GM18870 (cell line): Measurements from ENCODE around the gene TP53BP1.
"Not testable (repeated sequence)": the region's sequence is repeated elsewhere in the genome, so short reads cannot be mapped to it uniquely, and the experiment has no call there.

Experiments used
- ATAC-seq: cut with Tn5 transposase; IDR thresholded peaks from one replicate; pipeline ENCODE4 v1.9.1; 2021; ENCODE audit warnings: moderate library complexity; ENCODE audit not compliant: unreplicated experiment

TP53BP1 gene, protein sequence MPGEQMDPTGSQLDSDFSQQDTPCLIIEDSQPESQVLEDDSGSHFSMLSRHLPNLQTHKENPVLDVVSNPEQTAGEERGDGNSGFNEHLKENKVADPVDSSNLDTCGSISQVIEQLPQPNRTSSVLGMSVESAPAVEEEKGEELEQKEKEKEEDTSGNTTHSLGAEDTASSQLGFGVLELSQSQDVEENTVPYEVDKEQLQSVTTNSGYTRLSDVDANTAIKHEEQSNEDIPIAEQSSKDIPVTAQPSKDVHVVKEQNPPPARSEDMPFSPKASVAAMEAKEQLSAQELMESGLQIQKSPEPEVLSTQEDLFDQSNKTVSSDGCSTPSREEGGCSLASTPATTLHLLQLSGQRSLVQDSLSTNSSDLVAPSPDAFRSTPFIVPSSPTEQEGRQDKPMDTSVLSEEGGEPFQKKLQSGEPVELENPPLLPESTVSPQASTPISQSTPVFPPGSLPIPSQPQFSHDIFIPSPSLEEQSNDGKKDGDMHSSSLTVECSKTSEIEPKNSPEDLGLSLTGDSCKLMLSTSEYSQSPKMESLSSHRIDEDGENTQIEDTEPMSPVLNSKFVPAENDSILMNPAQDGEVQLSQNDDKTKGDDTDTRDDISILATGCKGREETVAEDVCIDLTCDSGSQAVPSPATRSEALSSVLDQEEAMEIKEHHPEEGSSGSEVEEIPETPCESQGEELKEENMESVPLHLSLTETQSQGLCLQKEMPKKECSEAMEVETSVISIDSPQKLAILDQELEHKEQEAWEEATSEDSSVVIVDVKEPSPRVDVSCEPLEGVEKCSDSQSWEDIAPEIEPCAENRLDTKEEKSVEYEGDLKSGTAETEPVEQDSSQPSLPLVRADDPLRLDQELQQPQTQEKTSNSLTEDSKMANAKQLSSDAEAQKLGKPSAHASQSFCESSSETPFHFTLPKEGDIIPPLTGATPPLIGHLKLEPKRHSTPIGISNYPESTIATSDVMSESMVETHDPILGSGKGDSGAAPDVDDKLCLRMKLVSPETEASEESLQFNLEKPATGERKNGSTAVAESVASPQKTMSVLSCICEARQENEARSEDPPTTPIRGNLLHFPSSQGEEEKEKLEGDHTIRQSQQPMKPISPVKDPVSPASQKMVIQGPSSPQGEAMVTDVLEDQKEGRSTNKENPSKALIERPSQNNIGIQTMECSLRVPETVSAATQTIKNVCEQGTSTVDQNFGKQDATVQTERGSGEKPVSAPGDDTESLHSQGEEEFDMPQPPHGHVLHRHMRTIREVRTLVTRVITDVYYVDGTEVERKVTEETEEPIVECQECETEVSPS (N-terminal part only)

GRCh38 chr15:43492673-43493601 is at the start of gene TP53BP1:
TP53BP1 (minus strand) TSS chr15:43493156; CDS start chr15:43493043, 113 bp downstream.
- peak; percentile 95 for ATAC-seq

DNA sequence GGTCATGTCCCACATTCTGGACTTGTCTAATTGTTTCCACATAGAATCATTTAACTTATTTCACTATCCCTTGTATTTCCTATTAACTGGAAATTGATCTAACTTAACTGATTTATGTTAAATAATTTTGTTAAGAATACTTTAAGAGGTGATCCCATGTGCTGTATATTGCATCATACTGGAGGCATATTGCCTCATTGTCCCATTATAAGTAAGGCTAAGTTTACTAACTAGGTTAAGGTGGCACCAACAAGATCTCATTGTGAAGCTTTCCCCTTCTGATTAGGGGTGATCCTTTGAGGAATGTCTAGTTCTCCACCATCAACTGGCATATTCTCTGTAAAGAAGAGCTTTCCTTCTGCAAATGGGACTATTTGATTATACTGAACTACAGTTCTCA is 48.8 kb upstream of the TP53BP1 start:
- no peak for ATAC-seq

- no peak for ATAC-seq
Observed at GRCh38 chr15:43538091-43538490, 45.1 kb upstream of the TP53BP1 start.

GRCh38 chr15:43534897-43535296 is 41.9 kb upstream of the TP53BP1 start:
- no peak for ATAC-seq

- not testable (repeated sequence) for ATAC-seq
Observed at GRCh38 chr15:43532826-43533225, 39.9 kb upstream of the TP53BP1 start.

DNA sequence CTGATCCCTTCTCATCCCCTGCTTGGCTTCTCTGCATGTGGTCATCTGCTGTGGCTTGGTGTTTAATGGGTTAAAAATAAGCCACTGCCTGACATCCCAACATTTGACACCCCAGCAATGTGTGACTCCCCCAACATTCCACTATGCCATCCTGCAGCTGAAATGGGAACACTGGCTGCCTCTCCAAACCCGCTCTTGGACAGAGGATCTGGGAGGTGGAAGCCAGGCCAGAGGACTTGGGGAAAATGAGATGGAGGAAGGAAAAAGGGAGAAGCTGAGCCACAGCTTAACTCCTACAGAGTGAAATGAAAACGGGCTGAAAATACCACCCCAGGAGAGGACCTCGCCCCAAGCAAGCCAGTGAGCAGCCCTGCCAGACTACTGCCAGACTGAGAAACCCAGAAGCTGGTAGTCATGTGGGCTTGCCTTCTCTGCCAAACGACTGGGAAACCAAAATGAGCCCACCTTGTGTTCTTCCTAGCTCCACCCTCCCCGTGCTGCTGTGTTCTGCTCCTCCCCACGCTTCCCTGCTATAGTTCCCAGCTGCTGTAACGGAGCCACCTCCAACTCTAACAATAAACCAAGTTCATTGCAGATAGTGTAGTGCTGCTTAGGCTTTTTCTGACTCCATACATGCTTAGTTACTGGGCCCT is 38.2 kb upstream of the TP53BP1 start:
- no peak for ATAC-seq

DNA sequence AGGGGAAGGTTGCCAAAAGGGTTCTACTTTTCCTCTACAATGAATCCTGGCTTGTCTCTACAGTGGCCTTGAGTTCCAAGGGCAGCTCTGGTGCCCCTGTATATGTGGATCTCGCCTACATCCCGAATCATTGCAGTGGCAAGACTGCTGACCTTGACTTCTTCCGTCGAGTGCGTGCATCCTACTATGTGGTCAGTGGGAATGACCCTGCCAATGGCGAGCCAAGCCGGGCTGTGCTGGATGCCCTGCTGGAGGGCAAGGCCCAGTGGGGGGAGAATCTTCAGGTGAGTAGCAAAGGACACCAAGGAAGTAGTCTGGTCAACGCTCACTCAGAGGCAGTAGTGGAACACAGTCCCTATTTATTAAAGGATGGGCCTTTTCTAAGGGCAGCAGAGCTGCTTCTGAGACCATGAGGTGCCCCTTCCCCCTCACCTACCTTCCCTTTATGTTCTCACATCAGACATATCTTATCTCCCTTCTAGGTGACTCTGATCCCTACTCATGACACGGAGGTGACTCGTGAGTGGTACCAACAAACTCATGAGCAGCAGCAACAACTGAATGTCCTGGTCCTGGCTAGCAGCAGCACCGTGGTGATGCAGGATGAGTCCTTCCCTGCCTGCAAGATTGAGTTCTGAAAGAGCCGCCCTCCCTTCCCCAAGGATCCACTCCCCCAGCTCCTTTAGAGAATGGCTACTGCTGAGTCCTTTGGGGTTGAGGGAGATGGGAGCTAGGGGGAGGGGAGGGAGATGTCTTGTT is 36.8 kb upstream of the TP53BP1 start:
- ATAC-seq, result no peak

DNA sequence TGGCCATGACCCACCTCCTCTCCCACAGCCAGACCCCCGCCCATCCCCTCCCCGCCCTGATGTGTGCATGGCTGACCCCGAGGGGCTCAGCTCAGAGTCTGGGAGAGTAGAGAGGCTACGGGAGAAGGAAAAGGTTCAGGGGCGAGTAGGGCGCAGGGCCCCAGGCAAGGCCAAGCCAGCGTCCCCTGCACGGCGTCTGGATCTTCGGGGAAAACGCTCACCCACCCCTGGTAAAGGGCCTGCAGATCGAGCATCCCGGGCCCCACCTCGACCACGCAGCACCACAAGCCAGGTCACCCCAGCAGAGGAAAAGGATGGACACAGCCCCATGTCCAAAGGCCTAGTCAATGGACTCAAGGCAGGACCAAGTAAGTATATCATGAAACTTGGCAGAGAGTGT is 36.2 kb upstream of the TP53BP1 start:
- no peak for ATAC-seq

- no peak for ATAC-seq
Observed at GRCh38 chr15:43528542-43529007, 35.6 kb upstream of the TP53BP1 start.

- ATAC-seq, result no peak
Observed at GRCh38 chr15:43527802-43528541, 35.0 kb upstream of the TP53BP1 start.

- no peak for ATAC-seq
Observed at GRCh38 chr15:43527016-43527801, 34.3 kb upstream of the TP53BP1 start.

DNA sequence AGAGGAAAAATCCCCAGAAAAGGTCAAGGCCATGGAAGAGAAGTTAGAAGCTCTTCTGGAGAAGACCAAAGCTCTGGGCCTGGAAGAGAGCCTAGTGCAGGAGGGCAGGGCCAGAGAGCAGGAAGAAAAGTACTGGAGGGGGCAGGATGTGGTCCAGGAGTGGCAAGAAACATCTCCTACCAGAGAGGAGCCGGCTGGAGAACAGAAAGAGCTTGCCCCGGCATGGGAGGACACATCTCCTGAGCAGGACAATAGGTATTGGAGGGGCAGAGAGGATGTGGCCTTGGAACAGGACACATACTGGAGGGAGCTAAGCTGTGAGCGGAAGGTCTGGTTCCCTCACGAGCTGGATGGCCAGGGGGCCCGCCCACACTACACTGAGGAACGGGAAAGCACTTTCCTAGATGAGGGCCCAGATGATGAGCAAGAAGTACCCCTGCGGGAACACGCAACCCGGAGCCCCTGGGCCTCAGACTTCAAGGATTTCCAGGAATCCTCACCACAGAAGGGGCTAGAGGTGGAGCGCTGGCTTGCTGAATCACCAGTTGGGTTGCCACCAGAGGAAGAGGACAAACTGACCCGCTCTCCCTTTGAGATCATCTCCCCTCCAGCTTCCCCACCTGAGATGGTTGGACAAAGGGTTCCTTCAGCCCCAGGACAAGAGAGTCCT is 33.4 kb upstream of the TP53BP1 start:
- no peak for ATAC-seq

GRCh38 chr15:43525131-43525530 is 32.2 kb upstream of the TP53BP1 start:
- no peak for ATAC-seq

DNA sequence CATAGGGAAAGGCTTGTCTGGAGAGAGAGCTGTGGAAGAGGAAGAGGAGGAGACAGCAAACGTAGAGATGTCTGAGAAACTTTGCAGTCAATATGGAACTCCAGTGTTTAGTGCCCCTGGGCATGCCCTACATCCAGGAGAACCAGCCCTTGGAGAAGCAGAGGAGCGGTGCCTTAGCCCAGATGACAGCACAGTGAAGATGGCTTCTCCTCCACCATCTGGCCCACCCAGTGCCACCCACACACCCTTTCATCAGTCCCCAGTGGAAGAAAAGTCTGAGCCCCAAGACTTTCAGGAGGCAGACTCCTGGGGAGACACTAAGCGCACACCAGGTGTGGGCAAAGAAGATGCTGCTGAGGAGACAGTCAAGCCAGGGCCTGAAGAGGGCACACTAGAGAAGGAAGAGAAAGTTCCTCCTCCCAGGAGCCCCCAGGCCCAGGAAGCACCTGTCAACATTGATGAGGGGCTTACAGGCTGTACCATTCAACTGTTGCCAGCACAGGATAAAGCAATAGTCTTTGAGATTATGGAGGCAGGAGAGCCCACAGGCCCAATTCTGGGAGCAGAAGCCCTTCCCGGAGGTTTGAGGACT is 31.4 kb upstream of the TP53BP1 start:
- no peak for ATAC-seq

DNA sequence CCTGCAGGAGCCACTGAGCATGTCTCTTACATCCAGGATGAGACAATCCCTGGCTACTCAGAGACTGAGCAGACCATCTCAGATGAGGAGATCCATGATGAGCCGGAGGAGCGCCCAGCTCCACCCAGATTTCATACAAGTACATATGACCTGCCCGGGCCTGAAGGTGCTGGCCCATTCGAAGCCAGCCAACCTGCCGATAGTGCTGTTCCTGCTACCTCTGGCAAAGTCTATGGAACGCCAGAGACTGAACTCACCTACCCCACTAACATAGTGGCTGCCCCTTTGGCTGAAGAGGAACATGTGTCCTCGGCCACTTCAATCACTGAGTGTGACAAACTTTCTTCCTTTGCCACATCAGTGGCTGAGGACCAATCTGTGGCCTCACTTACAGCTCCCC is 30.7 kb upstream of the TP53BP1 start:
- ATAC-seq, result no peak

GRCh38 chr15:43522247-43522646 is 29.3 kb upstream of the TP53BP1 start:
- ATAC-seq, result no peak
